SU-DHL-6 (cell line): Measurements from ENCODE around the gene ESR1.

Source experiments
- H2AFZ ChIP-seq: fragments of 200-600 bp; sonication (generic); 2 replicates; pipeline ENCODE4 v1.6.1; 2014; ENCODE audit warnings: low read depth, mild to moderate bottlenecking, moderate library complexity, mixed read lengths, antibody characterized with exemption, low read length; ENCODE audit not compliant: severe bottlenecking
- H3F3A ChIP-seq: fragments of 200-600 bp; shearing (Covaris generic); 2 replicates; pipeline ENCODE4 v1.6.0; 2016; ENCODE audit warnings: antibody characterized with exemption, mild to moderate bottlenecking; ENCODE audit not compliant: insufficient read depth
- H3K27ac ChIP-seq: fragments of 200-600 bp; sonication (generic); 2 replicates; pipeline ENCODE4 v1.5.1; 2016; ENCODE audit warnings: low read depth, mild to moderate bottlenecking, low read length, moderate library complexity, mixed read lengths
- H3K27me3 ChIP-seq: fragments of 200-600 bp; sonication (generic), shearing (Covaris generic); 2 replicates; pipeline ENCODE4 v1.6.0; 2014; ENCODE audit warnings: mild to moderate bottlenecking, low read length
- H3K36me3 ChIP-seq: fragments of 200-600 bp; sonication (generic); 2 replicates; pipeline ENCODE4 v1.6.1; 2014; ENCODE audit warnings: mild to moderate bottlenecking, low read length, mixed read lengths
- H3K4me2 ChIP-seq: fragments of 300-600, 200-600 bp; shearing (Covaris generic), sonication (generic); 2 replicates; pipeline ENCODE4 v1.6.0; 2014; ENCODE audit warnings: low read length, low read depth, mild to moderate bottlenecking; ENCODE audit not compliant: poor library complexity, severe bottlenecking
- H3K4me3 ChIP-seq: fragments of 200-600 bp; sonication (generic); 2 replicates; pipeline ENCODE4 v1.5.1; 2014; ENCODE audit warnings: antibody characterized with exemption, low read length, mild to moderate bottlenecking, mixed read lengths; ENCODE audit not compliant: insufficient read depth, poor library complexity, severe bottlenecking
- H3K79me2 ChIP-seq: fragments of 200-600 bp; sonication (generic); 2 replicates; pipeline ENCODE4 v1.6.1; 2014; ENCODE audit warnings: mild to moderate bottlenecking, low read length, moderate library complexity; ENCODE audit not compliant: insufficient read depth
- H3K9ac ChIP-seq: fragments of 200-600 bp; sonication (generic); 2 replicates; pipeline ENCODE4 v1.7.0; 2014; ENCODE audit warnings: mild to moderate bottlenecking, low read length
- H3K9me2 ChIP-seq: fragments of 200-600 bp; sonication (generic); replicated peaks from 2 replicates; pipeline ENCODE4 v1.6.1; 2014; ENCODE audit warnings: low read length; ENCODE audit not compliant: insufficient read depth
- H3K9me3 ChIP-seq: fragments of 200-600 bp; sonication (generic); 2 replicates; pipeline ENCODE4 v1.6.1; 2014; ENCODE audit warnings: low read length, mixed read lengths; ENCODE audit not compliant: insufficient read depth
- H4K20me1 ChIP-seq: fragments of 200-600 bp; sonication (generic); 2 replicates; pipeline ENCODE4 v1.6.1; 2014; ENCODE audit warnings: low read depth, mild to moderate bottlenecking, antibody characterized with exemption, low read length, moderate library complexity, mixed read lengths
- CTCF ChIP-seq: fragments of 200-600 bp; sonication (generic); IDR thresholded peaks from one replicate; pipeline ENCODE4 v1.5.1; 2017; ENCODE audit warnings: antibody characterized with exemption, mild to moderate bottlenecking, low read length, moderate library complexity; ENCODE audit not compliant: insufficient read depth, poor library complexity, severe bottlenecking
- EZH2phosphoT487 ChIP-seq: fragments of 200-600 bp; sonication (generic), shearing (Covaris generic); conservative IDR thresholded peaks from 2 replicates; pipeline ENCODE4 v1.6.1; 2018; ENCODE audit warnings: mild to moderate bottlenecking, antibody characterized with exemption, low read length, moderate library complexity, mixed read lengths

Gene ESR1

GRCh38 chr6:152118224-152118623 lies 310.7 kb downstream of the ESR1 start:
- H3K9me3 ChIP-seq: no peaks in the 10 kb centered on the region
- no peak overlapping the region for H3K9ac ChIP-seq
- TF ChIP-seq EZH2phosphoT487 (no peak), CTCF (no peak)
- no peak overlapping the region for H3K4me2 ChIP-seq
- H3K9me2 ChIP-seq: no peaks in the 10 kb centered on the region
- no peaks in the 10 kb centered on the region for H3F3A ChIP-seq
- H3K27ac ChIP-seq: no peak overlapping the region
- no peak overlapping the region for H2AFZ ChIP-seq
- H3K4me3 ChIP-seq: no peak overlapping the region
- H4K20me1 ChIP-seq: no peaks in the 10 kb centered on the region
- peaks cover 11% of the 10 kb centered on the region for H3K36me3 ChIP-seq
- no peaks in the 10 kb centered on the region for H3K27me3 ChIP-seq
- H3K79me2 ChIP-seq: no peaks in the 10 kb centered on the region

GRCh38 chr6:152118678-152119077 lies 311.2 kb downstream of the ESR1 start:
- peaks cover 11% of the 10 kb centered on the region for H3K36me3 ChIP-seq
- no peaks in the 10 kb centered on the region for H3K27me3 ChIP-seq
- no peak overlapping the region for H3K4me3 ChIP-seq
- H3K9me3 ChIP-seq: no peaks in the 10 kb centered on the region
- H3K4me2 ChIP-seq: no peak overlapping the region
- H4K20me1 ChIP-seq: no peaks in the 10 kb centered on the region
- no peaks in the 10 kb centered on the region for H3K9me2 ChIP-seq
- H3K9ac ChIP-seq: no peak overlapping the region
- no peaks in the 10 kb centered on the region for H3F3A ChIP-seq
- H2AFZ ChIP-seq: no peak overlapping the region
- TF ChIP-seq EZH2phosphoT487 (no peak), CTCF (no peak)
- H3K27ac ChIP-seq: no peak overlapping the region
- H3K79me2 ChIP-seq: no peaks in the 10 kb centered on the region

DNA sequence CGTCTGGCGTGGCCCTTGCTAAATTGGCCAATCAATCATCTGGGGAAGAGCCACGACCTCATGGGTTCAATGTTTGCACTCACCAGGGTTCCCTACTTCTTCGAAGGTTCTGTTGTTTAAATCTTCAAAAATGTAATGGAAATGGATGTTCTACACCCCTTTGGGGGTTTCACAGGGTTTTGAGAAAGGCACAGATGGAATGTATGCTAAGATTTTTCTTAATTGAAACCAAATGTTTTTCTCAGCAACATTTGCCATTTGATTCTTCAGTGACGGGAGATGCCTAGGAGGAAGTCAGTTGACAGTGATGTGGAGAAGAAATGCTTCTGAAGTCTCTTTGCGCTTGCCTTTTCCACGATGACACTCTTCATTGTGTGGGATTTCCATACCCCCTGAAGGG lies 312.3 kb downstream of the ESR1 start:
- Histone ChIP-seq H3K9me3 (no peaks in the 10 kb centered on the region), H3K4me3 (no peak overlapping the region), H4K20me1 (no peaks in the 10 kb centered on the region), H3K79me2 (no peaks in the 10 kb centered on the region), H3K9me2 (no peaks in the 10 kb centered on the region), H3F3A (no peaks in the 10 kb centered on the region), H3K4me2 (no peak overlapping the region), H2AFZ (no peak overlapping the region), H3K27me3 (no peaks in the 10 kb centered on the region), H3K27ac (no peak overlapping the region), H3K9ac (no peak overlapping the region), H3K36me3 (peaks cover 11% of the 10 kb centered on the region)
- no peak for TF ChIP-seq EZH2phosphoT487
- no peak for TF ChIP-seq CTCF
